ENCODE measurements around the gene GGACT. TPM values are rescaled to one million over a fixed set of nuclear protein-coding genes. Genes with fewer than 3 reads are reported as not detected.

The GGACT gene
- total RNA-seq, 1 experiment from 2014 or later = 2.5 TPM

- Histone ChIP-seq H3K36me3 (ENCODE audit: control insufficient read depth, insufficient read depth, low read length) (no peaks in the 10 kb centered on the region), H3K27ac (ENCODE audit: low read length) (peak overlapping the region; percentile 29; the same call in 1 of the 2 replicates), H3K9me3 (ENCODE audit: control insufficient read depth, insufficient read depth, low read depth, low read length) (no peaks in the 10 kb centered on the region), H3K27me3 (ENCODE audit: control insufficient read depth, insufficient read depth, low read length) (no peaks in the 10 kb centered on the region), H3K4me3 (ENCODE audit: low read depth in 2 of 2, low read length in 2 of 2) (no peak overlapping the region), H3K4me1 (ENCODE audit: control insufficient read depth, insufficient read depth, low read length) (no peaks in the 10 kb centered on the region; the same call in 1 of the 2 replicates)
- in situ Hi-C loops (cut with HindIII; ENCODE audit: low pct_unique_long_range_greater_than_20kb, low sequenced_read_pairs) = no loop called here
- DNase-seq (ENCODE audit: low read depth, low spot score) (no peak), ATAC-seq (no peak)
- CTCF ChIA-PET = no interaction called here
- BruUV-seq (replicated peaks) = no TSS peak
- intact Hi-C loops (cut with micrococcal nuclease; ENCODE audit: unreplicated experiment) = no loop called here
- POLR2A ChIA-PET = no interaction called here
- no peak for TF ChIP-seq TCF7L2 (IDR thresholded peaks at IDR 0.05; ENCODE audit: low read depth, low read length)
- TF ChIP-seq POLR2AphosphoS5 (IDR thresholded peaks at IDR 0.05; ENCODE audit: low read depth, low read length) = no peak
- no peak for TF ChIP-seq SIN3A (IDR thresholded peaks at IDR 0.05; ENCODE audit: borderline replicate concordance, insufficient read depth, low read depth, low read length)
- no peak for TF ChIP-seq CTCF (IDR thresholded peaks at IDR 0.05)
- TF ChIP-seq REST (IDR thresholded peaks at IDR 0.05; ENCODE audit: insufficient read depth in 1 of 2, low read depth in 2 of 2, low read length in 1 of 2) = no peak
These were observed 80.1 kb downstream of the GGACT start for GRCh38 chr13:100508455-100508854.

- TF ChIP-seq TCF7L2 (IDR thresholded peaks at IDR 0.05; ENCODE audit: low read depth, low read length) (no peak), REST (IDR thresholded peaks at IDR 0.05; ENCODE audit: insufficient read depth in 1 of 2, low read depth in 2 of 2, low read length in 1 of 2) (no peak), POLR2AphosphoS5 (IDR thresholded peaks at IDR 0.05; ENCODE audit: low read depth, low read length) (no peak), CTCF (IDR thresholded peaks at IDR 0.05) (no peak), SIN3A (IDR thresholded peaks at IDR 0.05; ENCODE audit: borderline replicate concordance, insufficient read depth, low read depth, low read length) (no peak)
- no peak overlapping the region for H3K4me3 ChIP-seq (ENCODE audit: low read depth in 2 of 2, low read length in 2 of 2)
- no peaks in the 10 kb centered on the region for H3K27me3 ChIP-seq (ENCODE audit: control insufficient read depth, insufficient read depth, low read length)
- H3K9me3 ChIP-seq (ENCODE audit: control insufficient read depth, insufficient read depth, low read depth, low read length) = no peaks in the 10 kb centered on the region
- CTCF ChIA-PET = no interaction called here
- DNase-seq (ENCODE audit: low read depth, low spot score) (no peak), ATAC-seq (no peak)
- intact Hi-C loops (cut with micrococcal nuclease; ENCODE audit: unreplicated experiment) (no loop called here), in situ Hi-C loops (cut with HindIII; ENCODE audit: low pct_unique_long_range_greater_than_20kb, low sequenced_read_pairs) (no loop called here)
- BruUV-seq (replicated peaks) = no TSS peak
- POLR2A ChIA-PET = interaction anchor here (0.6 kb wide), 1 partner anchor 17 kb away, joined by 3 read pairs; no protein-coding TSS in a partner anchor
- no peak overlapping the region; the same call in 1 of the 2 replicates for H3K27ac ChIP-seq (ENCODE audit: low read length)
- no peaks in the 10 kb centered on the region; the same call in 1 of the 2 replicates for H3K4me1 ChIP-seq (ENCODE audit: control insufficient read depth, insufficient read depth, low read length)
- no peaks in the 10 kb centered on the region for H3K36me3 ChIP-seq (ENCODE audit: control insufficient read depth, insufficient read depth, low read length)
These were observed 81.8 kb downstream of the GGACT start for GRCh38 chr13:100506600-100507422.

All from Panc1 (cell line).